HFF-Myc (cell line): ENCODE measurements around the gene MIAT.

ENCODE experiments used
- DNase-seq: peaks from one replicate; pipeline ENCODE4 v3.0.0-alpha.2; 2011; ENCODE audit warnings: low read depth; ENCODE audit errors: extremely low read depth
- H3K4me3 ChIP-seq: replicated peaks from 2 replicates; pipeline ENCODE4 v1.5.1; 2011; ENCODE audit warnings: low read depth, mild to moderate bottlenecking, control low read depth, low read length
- TF ChIP-seq, protein P1 (sequence below): IDR thresholded peaks from 2 replicates; pipeline ENCODE4 v1.5.1; 2012; ENCODE audit warnings: mild to moderate bottlenecking, low read depth, low read length, control low read depth; ENCODE audit errors: missing control alignments

MIAT gene

DNA sequence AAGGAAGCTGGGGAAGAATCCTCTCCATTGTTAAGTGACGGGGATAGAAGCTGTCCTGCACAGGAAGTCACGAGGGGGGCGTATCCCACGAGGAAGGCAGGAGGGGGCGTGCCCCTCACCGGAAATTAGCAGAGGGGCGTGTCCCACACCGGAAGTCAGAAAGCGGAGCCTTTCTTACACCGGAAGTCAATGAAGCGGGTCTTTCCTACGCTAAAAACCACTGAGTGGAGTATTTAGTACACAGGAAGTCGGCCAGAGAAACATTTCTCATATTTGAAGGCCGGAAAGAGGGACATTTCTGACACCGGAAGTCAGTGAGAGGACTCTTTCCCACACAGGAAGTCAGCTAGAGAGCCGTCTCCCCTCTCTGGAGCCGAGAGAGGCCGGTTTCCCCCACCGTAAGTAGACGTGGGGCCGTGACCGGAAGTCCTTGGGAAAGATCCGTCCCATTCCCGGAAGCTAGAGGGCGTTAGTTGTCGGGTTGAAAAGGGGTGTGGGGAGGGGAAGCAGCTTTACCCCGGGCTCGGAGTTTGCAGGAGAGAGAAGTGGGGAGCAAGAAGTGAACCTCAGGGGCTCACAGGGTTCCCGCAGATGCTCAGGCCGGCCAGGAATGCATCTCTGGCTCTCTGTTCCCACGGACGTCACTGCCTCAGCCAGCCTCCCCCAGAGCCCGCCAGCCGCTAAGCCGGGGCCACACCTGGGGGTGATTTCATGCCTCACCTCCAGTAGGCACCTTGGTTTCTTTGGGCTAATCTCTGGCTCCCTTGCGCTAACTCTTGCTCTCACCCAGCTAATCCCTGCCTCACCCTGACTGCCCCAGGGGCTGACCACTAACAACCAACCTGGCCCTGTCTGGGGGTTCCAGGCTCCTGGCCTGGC lies 15.4 kb downstream of the MIAT start:
- peak; percentile 87 for DNase-seq
- H3K4me3 ChIP-seq: peak overlapping the region; percentile 78
- TF ChIP-seq, protein P1, sequence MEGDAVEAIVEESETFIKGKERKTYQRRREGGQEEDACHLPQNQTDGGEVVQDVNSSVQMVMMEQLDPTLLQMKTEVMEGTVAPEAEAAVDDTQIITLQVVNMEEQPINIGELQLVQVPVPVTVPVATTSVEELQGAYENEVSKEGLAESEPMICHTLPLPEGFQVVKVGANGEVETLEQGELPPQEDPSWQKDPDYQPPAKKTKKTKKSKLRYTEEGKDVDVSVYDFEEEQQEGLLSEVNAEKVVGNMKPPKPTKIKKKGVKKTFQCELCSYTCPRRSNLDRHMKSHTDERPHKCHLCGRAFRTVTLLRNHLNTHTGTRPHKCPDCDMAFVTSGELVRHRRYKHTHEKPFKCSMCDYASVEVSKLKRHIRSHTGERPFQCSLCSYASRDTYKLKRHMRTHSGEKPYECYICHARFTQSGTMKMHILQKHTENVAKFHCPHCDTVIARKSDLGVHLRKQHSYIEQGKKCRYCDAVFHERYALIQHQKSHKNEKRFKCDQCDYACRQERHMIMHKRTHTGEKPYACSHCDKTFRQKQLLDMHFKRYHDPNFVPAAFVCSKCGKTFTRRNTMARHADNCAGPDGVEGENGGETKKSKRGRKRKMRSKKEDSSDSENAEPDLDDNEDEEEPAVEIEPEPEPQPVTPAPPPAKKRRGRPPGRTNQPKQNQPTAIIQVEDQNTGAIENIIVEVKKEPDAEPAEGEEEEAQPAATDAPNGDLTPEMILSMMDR: peak; percentile 69

DNA sequence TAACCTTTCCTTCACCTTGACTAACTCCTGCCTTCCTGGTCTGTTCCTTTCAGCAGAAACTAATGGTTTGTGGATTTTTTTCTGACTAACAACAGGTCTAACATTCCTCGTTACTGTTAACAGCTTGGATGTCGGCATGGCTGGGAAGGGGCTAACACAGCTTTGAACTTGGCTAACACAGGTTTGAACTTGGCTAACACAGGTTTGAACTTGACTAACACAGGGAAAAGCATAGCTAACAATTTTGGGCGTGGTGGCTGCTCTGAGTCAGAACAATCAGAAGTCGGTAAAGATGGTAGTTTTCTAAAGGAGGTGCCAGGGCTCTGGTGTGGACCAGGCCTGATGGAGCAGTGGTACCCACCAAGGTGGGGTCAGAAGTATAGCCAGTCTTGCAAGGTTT lies 16.1 kb downstream of the MIAT start:
- no peak for DNase-seq
- TF ChIP-seq, protein P1: no peak
- H3K4me3 ChIP-seq: peak overlapping the region; percentile 78

DNA sequence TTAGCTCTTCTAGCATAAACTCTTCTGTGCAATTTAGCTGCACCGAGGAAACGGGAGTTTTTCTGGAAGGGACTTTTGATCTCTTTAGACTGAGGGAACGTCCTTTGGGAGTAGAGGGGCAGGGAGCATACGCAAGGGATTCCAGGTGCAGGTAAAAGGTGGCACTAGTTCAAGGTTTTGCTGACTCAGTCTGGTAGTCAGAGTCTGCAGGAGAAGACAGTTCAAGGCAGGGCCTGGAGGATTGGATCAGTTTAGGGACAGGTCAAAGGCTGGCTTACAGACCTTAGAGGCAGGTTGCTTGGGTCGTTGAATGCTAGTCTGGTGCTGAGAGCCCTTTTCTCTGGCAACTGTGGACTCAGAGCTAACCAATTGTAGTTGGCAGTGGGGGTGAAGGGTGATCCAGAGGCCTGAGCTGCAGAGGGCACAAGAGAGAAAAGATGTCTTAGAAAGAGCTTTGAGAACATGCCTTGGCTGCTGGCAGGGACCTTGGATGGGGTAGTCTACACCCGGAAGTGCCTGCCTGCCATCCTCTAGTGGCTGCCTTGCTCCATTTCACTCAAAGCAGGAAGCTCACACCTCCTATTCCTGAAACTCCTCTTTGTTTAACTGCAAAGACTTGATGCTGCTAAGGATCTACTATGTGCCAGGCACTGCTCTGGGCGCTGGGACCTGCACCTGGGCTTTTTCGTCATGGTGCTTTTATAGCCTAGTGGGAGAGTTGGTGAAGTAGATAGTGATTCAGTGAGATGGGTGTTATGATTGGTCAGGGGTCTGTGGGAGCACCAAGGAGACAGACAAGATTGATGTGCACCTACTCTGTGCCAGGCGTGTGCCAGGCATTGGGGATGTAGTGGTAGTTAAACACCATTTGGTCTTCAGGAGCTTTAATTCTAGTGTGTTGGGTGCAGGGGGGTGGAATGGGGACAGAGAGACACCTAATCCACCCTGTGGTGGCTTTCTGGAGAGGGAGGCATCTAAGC lies 17.1 kb downstream of the MIAT start:
- TF ChIP-seq, protein P1: no peak
- peak overlapping the region; percentile 78 for H3K4me3 ChIP-seq
- no peak for DNase-seq

DNA sequence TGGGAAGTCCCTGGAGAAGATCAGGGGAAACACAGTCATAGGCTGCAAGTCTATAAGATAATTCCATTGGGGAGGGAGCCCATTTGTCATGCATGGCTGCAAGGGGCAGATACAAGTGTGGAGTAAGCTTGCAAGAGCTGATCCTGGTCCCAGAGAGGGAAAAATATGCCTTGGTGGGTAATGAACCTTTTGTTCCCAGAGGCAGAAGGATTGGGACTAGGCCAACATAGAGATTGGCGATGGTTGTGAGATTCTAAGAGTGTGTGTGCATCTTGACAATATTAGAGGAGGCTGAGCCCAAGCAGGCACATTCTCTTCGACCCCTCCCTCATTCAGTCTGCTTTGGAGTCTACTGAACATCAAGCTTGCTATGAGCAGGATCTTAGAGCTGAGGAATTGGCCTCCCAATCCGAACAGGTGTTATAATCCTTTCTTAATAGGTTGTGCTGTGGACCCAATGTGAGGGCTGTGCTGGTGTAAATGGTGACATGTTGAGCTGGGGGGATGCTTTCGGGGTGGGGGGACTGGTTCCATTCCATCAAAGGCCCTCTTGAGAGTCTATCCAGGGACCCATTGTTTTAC lies 18.4 kb downstream of the MIAT start:
- TF ChIP-seq, protein P1: no peak
- no peak overlapping the region for H3K4me3 ChIP-seq
- DNase-seq: no peak

DNA sequence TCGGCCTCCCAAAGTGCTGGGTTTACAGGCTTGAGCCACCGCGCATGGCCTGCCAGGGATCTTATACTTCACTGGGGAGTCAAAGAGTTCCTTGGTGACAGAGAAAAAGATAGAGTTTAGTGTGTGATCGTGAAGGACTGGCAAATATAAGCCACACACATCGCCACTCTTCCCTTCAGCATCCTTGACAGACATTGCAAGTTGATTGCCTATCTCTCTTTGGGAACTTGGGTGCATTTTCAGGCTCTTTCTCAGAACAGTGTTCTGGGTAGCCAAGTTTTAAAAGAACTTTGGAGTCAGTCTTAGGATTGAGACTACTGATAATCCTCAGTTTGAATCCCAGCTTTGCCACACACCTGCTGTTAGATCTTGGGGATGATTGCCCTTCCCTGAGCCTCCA lies 19.8 kb downstream of the MIAT start:
- TF ChIP-seq, protein P1: no peak
- no peak overlapping the region for H3K4me3 ChIP-seq
- DNase-seq: no peak

DNA sequence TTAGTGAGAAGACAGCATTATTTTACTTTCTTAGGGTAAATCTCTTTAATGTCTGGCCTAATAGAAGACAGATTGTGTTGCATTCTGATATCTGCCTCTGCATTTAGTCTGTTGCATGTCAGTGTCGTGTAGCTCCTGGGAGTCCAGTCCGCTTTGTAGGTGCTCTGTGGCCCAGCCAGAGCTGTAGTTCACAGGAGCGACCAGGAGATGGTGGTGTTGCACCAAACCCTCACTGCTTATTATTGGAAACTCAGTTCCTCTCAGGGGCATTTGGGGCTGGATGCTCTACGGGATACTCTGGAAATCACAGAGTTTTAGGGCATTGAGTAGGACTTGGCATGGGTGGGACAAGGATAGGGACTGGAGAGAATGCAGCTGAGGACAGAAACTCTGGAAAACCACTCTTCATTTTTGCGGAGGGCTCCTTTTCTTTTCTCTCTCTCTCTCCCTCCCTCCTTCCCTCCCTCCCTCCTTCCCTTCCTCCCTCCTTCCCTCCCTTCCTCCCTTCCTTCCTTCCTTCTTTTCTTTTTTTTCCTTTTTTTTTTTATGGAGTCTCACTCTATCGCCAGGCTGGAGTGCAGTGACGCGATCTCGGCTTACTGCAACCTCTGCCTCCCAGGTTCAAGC lies 21.7 kb downstream of the MIAT start:
- peak; percentile 66 for DNase-seq
- TF ChIP-seq, protein P1: peak; percentile 95
- H3K4me3 ChIP-seq: no peak overlapping the region
